Measurements from ENCODE around the gene PTMS. TPM values are rescaled to one million over a fixed set of nuclear protein-coding genes. Genes with fewer than 3 reads are reported as not detected.
"Not testable (repeated sequence)": the region's sequence is repeated elsewhere in the genome, so short reads cannot be mapped to it uniquely, and the experiment has no call there.

PTMS gene
- total RNA-seq, 1 experiment from 2014 or later, result 5.0 TPM

DNA sequence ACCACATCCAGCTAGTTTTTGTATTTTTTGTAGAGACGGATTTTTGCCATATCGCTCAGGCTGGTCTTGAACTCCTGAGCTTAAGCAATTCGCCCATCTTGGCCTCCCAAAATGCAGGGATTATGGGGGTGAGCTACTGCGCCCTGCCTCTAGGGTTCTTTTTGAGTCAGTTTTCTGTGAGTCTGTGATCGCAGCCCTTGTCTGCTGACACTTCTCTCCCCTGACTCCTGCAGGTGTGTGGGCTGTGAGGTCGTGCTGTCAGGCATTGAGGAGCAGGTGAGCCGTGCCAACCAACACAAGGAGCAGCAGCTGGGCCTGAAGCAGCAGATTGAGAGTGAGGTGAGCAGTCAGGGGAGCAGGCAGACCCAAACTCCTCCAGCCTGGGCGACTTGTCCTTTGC lies 36.0 kb upstream of the PTMS start:
- H3K4me2 ChIP-seq (ENCODE audit: low read depth, low read length, poor library complexity, severe bottlenecking), result no peak overlapping the region
- 0 out of 2 replicates have a peak, but pooled peaks cover 4% of the 10 kb centered on the region for H4K20me1 ChIP-seq (ENCODE audit: insufficient read depth, low read depth, low read length)
- no peak overlapping the region for H3K9ac ChIP-seq (ENCODE audit: low read length)
- peaks cover 19% of the 10 kb centered on the region for H3K4me1 ChIP-seq (ENCODE audit: low read length)
- no peaks in the 10 kb centered on the region for H3K9me3 ChIP-seq (ENCODE audit: low read length)
- no peaks in the 10 kb centered on the region for H3K79me2 ChIP-seq (ENCODE audit: low read length)
- no peak overlapping the region for H3K27ac ChIP-seq (ENCODE audit: low read length)
- DNase-seq, result peak; percentile 51
- H3K36me3 ChIP-seq (ENCODE audit: insufficient read depth, low read length), result peaks cover 9% of the 10 kb centered on the region
- H3K4me3 ChIP-seq (ENCODE audit: low read length), result no peak overlapping the region
- no peak overlapping the region for H2AFZ ChIP-seq (ENCODE audit: low read length)
- no peaks in the 10 kb centered on the region for H3K9me2 ChIP-seq (replicated peaks; ENCODE audit: insufficient read depth, low read length)
- no peaks in the 10 kb centered on the region for H3K27me3 ChIP-seq (ENCODE audit: low read length)

DNA sequence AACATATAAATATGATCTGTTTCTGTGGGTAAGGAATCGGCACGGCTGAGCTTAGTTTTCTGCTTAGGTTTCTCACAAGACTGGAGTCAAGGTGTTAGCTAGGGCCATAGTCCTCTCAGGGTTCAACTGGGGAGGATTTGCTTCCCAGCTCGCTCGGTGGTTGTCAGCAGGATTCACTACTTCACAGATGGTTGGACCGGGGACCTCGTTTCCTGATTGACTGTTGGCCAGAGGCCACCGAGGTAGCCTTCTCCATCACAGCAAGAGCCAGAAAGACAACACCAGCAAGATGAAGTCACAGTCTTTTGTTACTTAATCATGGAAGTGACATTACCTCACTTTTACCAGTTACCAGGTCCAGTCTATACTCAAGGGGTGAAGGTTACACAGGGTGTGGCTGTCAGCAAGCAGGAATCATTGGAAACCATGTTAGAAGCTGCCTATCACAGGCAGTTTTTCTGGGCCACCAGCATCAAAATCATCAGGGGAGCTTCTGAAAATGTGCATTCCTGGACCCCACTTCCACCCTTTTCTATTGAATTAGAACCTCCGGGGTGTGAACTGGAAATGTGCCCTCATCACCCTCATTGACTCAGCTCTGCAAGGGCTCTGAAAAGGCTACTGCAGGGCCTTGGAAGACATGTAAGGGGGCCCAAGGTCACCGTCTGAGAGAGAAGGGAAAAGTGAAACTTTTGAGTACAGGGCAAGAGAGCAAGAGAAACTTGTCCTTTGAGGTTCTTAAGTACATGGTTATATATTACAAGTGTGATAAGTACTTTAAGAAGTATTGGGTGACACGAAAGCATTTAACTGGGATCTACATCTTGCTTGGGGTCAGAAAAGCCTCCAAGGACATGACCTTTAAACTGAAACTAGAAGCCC lies 31.4 kb upstream of the PTMS start:
- Histone ChIP-seq H3K4me3 (ENCODE audit: low read length) (no peak overlapping the region), H3K9me3 (ENCODE audit: low read length) (no peaks in the 10 kb centered on the region), H2AFZ (ENCODE audit: low read length) (no peak overlapping the region), H3K27ac (ENCODE audit: low read length) (no peak overlapping the region), H3K4me1 (ENCODE audit: low read length) (peaks cover 22% of the 10 kb centered on the region), H3K36me3 (ENCODE audit: insufficient read depth, low read length) (peaks cover 2% of the 10 kb centered on the region; the same call in 1 of the 2 replicates), H3K9ac (ENCODE audit: low read length) (no peak overlapping the region), H3K27me3 (ENCODE audit: low read length) (no peaks in the 10 kb centered on the region), H3K9me2 (replicated peaks; ENCODE audit: insufficient read depth, low read length) (no peaks in the 10 kb centered on the region), H3K4me2 (ENCODE audit: low read depth, low read length, poor library complexity, severe bottlenecking) (no peak overlapping the region), H3K79me2 (ENCODE audit: low read length) (no peaks in the 10 kb centered on the region), H4K20me1 (ENCODE audit: insufficient read depth, low read depth, low read length) (0 out of 2 replicates have a peak, but pooled peaks cover 4% of the 10 kb centered on the region)
- DNase-seq, result no peak

DNA sequence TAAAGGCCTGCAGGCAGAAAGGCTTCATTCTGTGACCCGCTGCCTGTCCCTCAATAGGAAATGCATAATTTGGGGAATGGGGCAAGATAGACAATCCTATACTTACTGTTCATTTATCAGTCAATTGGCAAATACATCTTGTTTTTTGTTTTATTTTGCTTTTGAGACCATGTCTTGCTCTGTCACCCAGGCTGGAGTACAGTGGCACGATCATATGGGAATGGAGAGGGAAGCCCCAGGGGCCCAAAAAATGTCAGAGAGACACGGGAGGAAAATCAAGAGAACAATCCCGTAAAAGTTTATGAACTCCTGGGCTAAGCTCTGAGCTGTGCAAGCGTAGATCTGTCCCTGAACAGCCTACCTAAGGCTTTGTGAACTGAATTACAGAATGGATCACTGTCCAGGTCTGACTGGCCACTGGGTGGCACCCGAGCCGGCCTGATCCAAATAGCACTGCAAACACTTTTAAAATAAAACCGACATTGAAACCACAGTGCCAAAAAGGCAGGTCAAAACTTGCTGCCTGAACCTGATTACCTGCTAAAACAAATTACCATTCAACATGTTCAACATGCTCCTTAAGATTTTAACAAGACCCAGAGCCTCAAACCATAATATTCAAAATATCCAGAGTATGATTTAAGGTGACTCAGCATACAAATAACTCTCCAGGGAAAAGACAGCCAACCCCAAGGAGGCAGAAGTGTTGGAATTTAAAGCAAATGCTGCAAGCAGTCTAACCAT lies 30.5 kb upstream of the PTMS start:
- no peaks in the 10 kb centered on the region for H3K9me3 ChIP-seq (ENCODE audit: low read length)

DNA sequence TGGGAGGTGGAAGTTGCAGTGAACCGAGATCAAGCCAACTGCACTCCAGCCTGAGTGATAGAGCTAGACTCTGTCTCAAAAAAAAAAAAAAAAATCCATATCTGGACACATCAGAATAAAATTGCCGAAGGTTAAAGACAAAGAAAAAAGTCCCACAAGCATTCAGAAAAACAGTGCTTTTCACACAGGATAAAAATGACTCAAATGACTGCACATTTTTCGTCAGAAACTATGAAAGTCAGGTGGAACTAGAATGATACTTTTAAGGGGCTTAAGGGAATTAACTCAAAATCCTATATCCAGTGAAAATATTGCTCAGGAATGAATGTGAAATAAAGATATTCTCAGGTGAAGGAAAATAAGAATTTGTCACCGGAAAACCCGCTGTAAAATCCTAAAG lies 29.4 kb upstream of the PTMS start:
- no peaks in the 10 kb centered on the region for H3K79me2 ChIP-seq (ENCODE audit: low read length)
- H3K36me3 ChIP-seq (ENCODE audit: insufficient read depth, low read length), result no peaks in the 10 kb centered on the region
- 0 out of 2 replicates have a peak, but pooled peaks cover 4% of the 10 kb centered on the region for H4K20me1 ChIP-seq (ENCODE audit: insufficient read depth, low read depth, low read length)
- H3K27ac ChIP-seq (ENCODE audit: low read length), result no peak overlapping the region
- no peak overlapping the region for H2AFZ ChIP-seq (ENCODE audit: low read length)
- H3K4me3 ChIP-seq (ENCODE audit: low read length), result no peak overlapping the region
- H3K9me2 ChIP-seq (replicated peaks; ENCODE audit: insufficient read depth, low read length), result no peaks in the 10 kb centered on the region
- no peak for DNase-seq
- no peak overlapping the region for H3K4me2 ChIP-seq (ENCODE audit: low read depth, low read length, poor library complexity, severe bottlenecking)
- H3K9ac ChIP-seq (ENCODE audit: low read length), result no peak overlapping the region
- peaks cover 10% of the 10 kb centered on the region for H3K4me1 ChIP-seq (ENCODE audit: low read length)
- no peaks in the 10 kb centered on the region for H3K27me3 ChIP-seq (ENCODE audit: low read length)
- H3K9me3 ChIP-seq (ENCODE audit: low read length), result no peaks in the 10 kb centered on the region

More for the DNA sequence above, 30.5 kb upstream of the PTMS start:
- Histone ChIP-seq H4K20me1 (ENCODE audit: insufficient read depth, low read depth, low read length) (0 out of 2 replicates have a peak, but pooled peaks cover 4% of the 10 kb centered on the region), H3K9me2 (replicated peaks; ENCODE audit: insufficient read depth, low read length) (no peaks in the 10 kb centered on the region), H3K27me3 (ENCODE audit: low read length) (no peaks in the 10 kb centered on the region), H3K4me3 (ENCODE audit: low read length) (no peak overlapping the region), H3K36me3 (ENCODE audit: insufficient read depth, low read length) (no peaks in the 10 kb centered on the region), H3K4me2 (ENCODE audit: low read depth, low read length, poor library complexity, severe bottlenecking) (no peak overlapping the region), H2AFZ (ENCODE audit: low read length) (no peak overlapping the region), H3K79me2 (ENCODE audit: low read length) (no peaks in the 10 kb centered on the region), H3K27ac (ENCODE audit: low read length) (no peak overlapping the region), H3K4me1 (ENCODE audit: low read length) (peaks cover 14% of the 10 kb centered on the region), H3K9ac (ENCODE audit: low read length) (no peak overlapping the region; the same call in 1 of the 2 replicates)
- DNase-seq, result peak; percentile 67

DNA sequence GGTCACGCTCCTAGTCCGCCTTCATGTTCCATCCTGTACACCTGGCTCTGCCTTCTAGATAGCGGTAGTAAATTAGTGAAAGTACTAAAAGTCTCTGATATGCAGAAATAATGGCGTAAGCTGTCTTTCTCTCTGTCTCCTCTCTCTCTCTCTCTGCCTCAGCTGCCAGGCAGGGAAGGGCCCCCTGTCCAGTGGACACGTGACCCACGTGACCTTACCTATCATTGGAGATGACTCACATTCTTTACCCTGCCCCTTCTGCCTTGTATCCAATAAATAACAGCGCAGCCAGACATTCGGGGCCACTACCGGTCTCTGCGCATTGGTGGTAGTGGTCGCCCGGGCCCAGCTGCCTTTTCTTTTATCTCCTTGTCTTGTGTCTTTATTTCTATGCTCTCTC lies 24.1 kb upstream of the PTMS start:
- H3K9me3 ChIP-seq (ENCODE audit: low read length); H3K27me3 ChIP-seq (ENCODE audit: low read length); H3K9ac ChIP-seq (ENCODE audit: low read length); H3K79me2 ChIP-seq (ENCODE audit: low read length); H3K4me2 ChIP-seq (ENCODE audit: low read depth, low read length, poor library complexity, severe bottlenecking); H3K4me3 ChIP-seq (ENCODE audit: low read length); H4K20me1 ChIP-seq (ENCODE audit: insufficient read depth, low read depth, low read length); H3K27ac ChIP-seq (ENCODE audit: low read length); DNase-seq; H3K36me3 ChIP-seq (ENCODE audit: insufficient read depth, low read length); H2AFZ ChIP-seq (ENCODE audit: low read length); H3K9me2 ChIP-seq (replicated peaks; ENCODE audit: insufficient read depth, low read length): not testable (repeated sequence)
- peaks cover 11% of the 10 kb centered on the region for H3K4me1 ChIP-seq (ENCODE audit: low read length)

DNA sequence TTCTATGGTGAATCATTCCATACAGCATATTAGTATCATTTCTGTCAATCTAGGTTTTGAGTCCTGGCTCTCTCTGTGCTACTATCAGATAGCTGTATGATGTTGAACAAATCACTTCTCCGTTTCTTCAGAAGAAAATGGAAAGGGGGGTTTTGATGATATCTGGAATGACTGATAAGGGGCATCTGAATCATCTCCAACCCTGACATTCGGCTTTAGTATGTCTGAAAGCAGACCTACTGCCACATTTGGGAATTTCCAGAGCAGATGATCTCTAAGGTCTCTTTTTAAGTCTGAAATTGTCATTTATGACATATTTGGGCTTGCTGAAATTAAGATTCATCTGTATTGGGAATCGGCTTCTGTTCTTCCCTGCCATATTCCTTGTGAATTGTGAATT lies 23.3 kb upstream of the PTMS start:
- Histone ChIP-seq H3K79me2 (ENCODE audit: low read length) (no peaks in the 10 kb centered on the region), H3K9me2 (replicated peaks; ENCODE audit: insufficient read depth, low read length) (no peaks in the 10 kb centered on the region), H2AFZ (ENCODE audit: low read length) (no peak overlapping the region), H3K4me3 (ENCODE audit: low read length) (no peak overlapping the region), H3K9me3 (ENCODE audit: low read length) (no peaks in the 10 kb centered on the region), H3K4me2 (ENCODE audit: low read depth, low read length, poor library complexity, severe bottlenecking) (no peak overlapping the region), H4K20me1 (ENCODE audit: insufficient read depth, low read depth, low read length) (no peaks in the 10 kb centered on the region), H3K27ac (ENCODE audit: low read length) (no peak overlapping the region), H3K27me3 (ENCODE audit: low read length) (no peaks in the 10 kb centered on the region; the same call in 1 of the 2 replicates), H3K36me3 (ENCODE audit: insufficient read depth, low read length) (peaks cover 3% of the 10 kb centered on the region; the same call in 1 of the 2 replicates), H3K4me1 (ENCODE audit: low read length) (peaks cover 11% of the 10 kb centered on the region), H3K9ac (ENCODE audit: low read length) (no peak overlapping the region)
- no peak for DNase-seq

DNA sequence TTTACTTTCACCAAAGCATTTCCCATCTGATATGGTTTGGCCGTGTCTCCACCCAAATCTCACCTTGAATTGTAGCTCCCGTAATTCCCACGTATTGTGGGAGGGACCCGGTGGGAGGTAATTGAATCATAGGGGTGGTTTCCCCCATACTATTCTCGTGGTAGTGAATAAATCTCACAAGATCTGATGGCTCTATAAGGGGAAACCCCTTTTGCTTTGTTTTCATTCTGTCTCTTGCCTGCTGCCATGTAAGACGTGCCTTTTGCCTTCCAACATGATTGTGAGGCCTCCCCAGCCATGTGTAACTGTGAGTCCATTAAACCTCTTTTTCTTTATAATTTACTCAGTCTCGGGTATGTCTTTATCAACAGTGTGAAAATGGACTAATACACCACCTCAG lies 22.9 kb upstream of the PTMS start:
- DNase-seq; H2AFZ ChIP-seq (ENCODE audit: low read length); H3K9me2 ChIP-seq (replicated peaks; ENCODE audit: insufficient read depth, low read length); H3K9ac ChIP-seq (ENCODE audit: low read length); H3K27me3 ChIP-seq (ENCODE audit: low read length); H3K4me3 ChIP-seq (ENCODE audit: low read length); H3K79me2 ChIP-seq (ENCODE audit: low read length); H3K27ac ChIP-seq (ENCODE audit: low read length); H3K9me3 ChIP-seq (ENCODE audit: low read length); H3K4me2 ChIP-seq (ENCODE audit: low read depth, low read length, poor library complexity, severe bottlenecking); H3K36me3 ChIP-seq (ENCODE audit: insufficient read depth, low read length); H4K20me1 ChIP-seq (ENCODE audit: insufficient read depth, low read depth, low read length): not testable (repeated sequence)
- H3K4me1 ChIP-seq (ENCODE audit: low read length), result peaks cover 11% of the 10 kb centered on the region

Data from Karpas-422 (cell line).